DOHH2 (cell line): ENCODE data around the gene ANGPT4.

Experiments
- H3F3A ChIP-seq: fragments of 200-600 bp; sonication (generic), shearing (Covaris generic); 2 replicates; pipeline ENCODE4 v1.6.0; 2016; ENCODE audit warnings: antibody characterized with exemption, mild to moderate bottlenecking; ENCODE audit not compliant: control insufficient read depth, insufficient read depth
- H3K27ac ChIP-seq: fragments of 200-600 bp; sonication (generic); 2 replicates; pipeline ENCODE4 v1.5.1; 2014; ENCODE audit warnings: low read depth, mild to moderate bottlenecking, low read length, moderate library complexity
- H3K27me3 ChIP-seq: fragments of 200-600 bp; sonication (generic); 2 replicates; pipeline ENCODE4 v1.6.1; 2014; ENCODE audit warnings: mild to moderate bottlenecking, low read length, mixed read lengths; ENCODE audit not compliant: control insufficient read depth
- H3K36me3 ChIP-seq: fragments of 200-600 bp; sonication (generic); 2 replicates; pipeline ENCODE4 v1.6.1; 2014; ENCODE audit warnings: mild to moderate bottlenecking, low read length, moderate library complexity, mixed read lengths; ENCODE audit not compliant: control insufficient read depth
- H3K4me1 ChIP-seq: fragments of 200-600 bp; sonication (generic); 2 replicates; pipeline ENCODE4 v1.6.1; 2014; ENCODE audit warnings: mild to moderate bottlenecking, low read length, mixed read lengths; ENCODE audit not compliant: control insufficient read depth
- H3K4me2 ChIP-seq: fragments of 200-600 bp; sonication (generic); 2 replicates; pipeline ENCODE4 v1.6.0; 2014; ENCODE audit warnings: mild to moderate bottlenecking, low read length, moderate library complexity
- H3K4me3 ChIP-seq: fragments of 200-600 bp; sonication (generic); 2 replicates; pipeline ENCODE4 v1.5.1; 2014; ENCODE audit warnings: mild to moderate bottlenecking, low read length, mixed read lengths
- H3K79me2 ChIP-seq: fragments of 200-600 bp; sonication (generic); 2 replicates; pipeline ENCODE4 v1.6.1; 2014; ENCODE audit warnings: mild to moderate bottlenecking, low read length, mixed read lengths; ENCODE audit not compliant: control insufficient read depth
- H3K9me2 ChIP-seq: fragments of 200-600 bp; sonication (generic); replicated peaks from 2 replicates; pipeline ENCODE4 v1.6.1; 2014; ENCODE audit warnings: mild to moderate bottlenecking, low read length, mixed read lengths; ENCODE audit not compliant: control insufficient read depth
- H3K9me3 ChIP-seq: fragments of 200-600 bp; sonication (generic); 2 replicates; pipeline ENCODE4 v1.6.1; 2014; ENCODE audit warnings: antibody characterized with exemption, low read length, mixed read lengths; ENCODE audit not compliant: control insufficient read depth, insufficient read depth
- H4K20me1 ChIP-seq: fragments of 200-600 bp; sonication (generic); 2 replicates; pipeline ENCODE4 v1.6.0; 2014; ENCODE audit warnings: low read depth, mild to moderate bottlenecking, antibody characterized with exemption, low read length, moderate library complexity; ENCODE audit not compliant: control insufficient read depth, insufficient read depth
- CTCF ChIP-seq: fragments of 200-600 bp; sonication (generic); IDR thresholded peaks from one replicate; pipeline ENCODE4 v1.5.1; 2014; ENCODE audit warnings: antibody characterized with exemption, mild to moderate bottlenecking, low read depth, low read length; ENCODE audit not compliant: poor library complexity, severe bottlenecking
- EZH2phosphoT487 ChIP-seq: fragments of 200-600 bp; sonication (generic); IDR thresholded peaks from 2 replicates; pipeline ENCODE4 v1.6.1; 2017; ENCODE audit warnings: borderline replicate concordance, mild to moderate bottlenecking, antibody characterized with exemption, low read length, moderate library complexity, mixed read lengths

Gene ANGPT4

DNA sequence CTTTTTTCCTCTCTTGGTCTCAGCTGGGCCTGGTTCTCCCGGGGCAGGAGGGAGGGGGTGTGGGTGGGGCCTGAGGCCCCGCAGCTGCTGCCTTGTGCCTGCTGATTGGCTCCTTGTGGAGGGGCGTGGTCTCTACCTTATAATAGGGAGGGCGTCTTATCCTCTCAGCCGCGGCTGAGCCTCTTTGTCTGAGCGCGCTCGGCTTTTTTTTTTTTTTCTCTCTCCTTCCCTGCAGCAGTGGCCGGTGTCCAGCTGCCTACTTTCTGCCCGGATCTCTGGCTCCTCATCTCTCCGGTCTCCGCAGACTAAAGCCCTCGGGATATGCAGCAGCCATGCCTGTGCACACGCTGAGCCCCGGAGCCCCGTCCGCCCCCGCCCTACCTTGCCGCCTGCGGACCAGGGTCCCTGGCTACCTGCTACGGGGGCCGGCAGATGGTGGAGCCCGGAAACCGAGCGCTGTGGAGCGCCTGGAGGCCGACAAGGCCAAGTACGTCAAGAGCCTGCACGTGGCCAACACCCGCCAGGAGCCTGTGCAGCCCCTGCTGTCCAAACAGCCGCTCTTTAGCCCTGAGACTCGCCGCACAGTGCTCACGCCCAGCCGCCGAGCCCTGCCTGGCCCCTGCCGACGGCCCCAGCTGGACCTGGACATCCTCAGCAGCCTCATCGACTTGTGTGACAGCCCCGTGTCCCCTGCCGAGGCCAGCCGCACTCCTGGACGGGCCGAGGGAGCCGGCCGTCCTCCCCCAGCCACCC, 71.5 kb downstream of the ANGPT4 start:
- Histone ChIP-seq H3K27ac (peak overlapping the region; percentile 90), H3K4me1 (peaks cover 61% of the 10 kb centered on the region), H3K9me3 (no peaks in the 10 kb centered on the region), H3K27me3 (peaks cover 5% of the 10 kb centered on the region; the same call in 1 of the 2 replicates), H3K4me2 (peak overlapping the region; percentile 100), H3K9me2 (no peaks in the 10 kb centered on the region), H3K4me3 (peak overlapping the region; percentile 87), H3K79me2 (peaks cover 56% of the 10 kb centered on the region), H4K20me1 (peaks cover 4% of the 10 kb centered on the region; the same call in 1 of the 2 replicates), H3F3A (peaks cover 10% of the 10 kb centered on the region), H3K36me3 (peaks cover 22% of the 10 kb centered on the region)
- TF ChIP-seq EZH2phosphoT487, result no peak
- TF ChIP-seq CTCF, result no peak

- Histone ChIP-seq H3K4me1 (peaks cover 61% of the 10 kb centered on the region), H3K27ac (no peak overlapping the region), H3K27me3 (peaks cover 5% of the 10 kb centered on the region; the same call in 1 of the 2 replicates), H3K4me3 (peak overlapping the region; percentile 87; the same call in 1 of the 2 replicates), H3K9me2 (no peaks in the 10 kb centered on the region), H3K4me2 (peak overlapping the region; percentile 100), H3K9me3 (no peaks in the 10 kb centered on the region), H4K20me1 (peaks cover 4% of the 10 kb centered on the region; the same call in 1 of the 2 replicates), H3K79me2 (peaks cover 56% of the 10 kb centered on the region), H3F3A (peaks cover 10% of the 10 kb centered on the region), H3K36me3 (peaks cover 22% of the 10 kb centered on the region)
- TF ChIP-seq EZH2phosphoT487 (no peak), CTCF (no peak)
Measured at GRCh38 chr20:843912-844311, 72.2 kb downstream of the ANGPT4 start.

GRCh38 chr20:842547-842940, 73.6 kb downstream of the ANGPT4 start:
- no peak for TF ChIP-seq EZH2phosphoT487
- no peak for TF ChIP-seq CTCF
- peaks cover 17% of the 10 kb centered on the region for H3K36me3 ChIP-seq
- H3K9me2 ChIP-seq, result no peaks in the 10 kb centered on the region
- H3K27me3 ChIP-seq, result peaks cover 5% of the 10 kb centered on the region; the same call in 1 of the 2 replicates
- H3K27ac ChIP-seq, result no peak overlapping the region
- peaks cover 13% of the 10 kb centered on the region for H3F3A ChIP-seq
- H3K79me2 ChIP-seq, result peaks cover 48% of the 10 kb centered on the region
- no peak overlapping the region for H3K4me2 ChIP-seq
- H3K4me1 ChIP-seq, result peaks cover 52% of the 10 kb centered on the region
- H3K9me3 ChIP-seq, result no peaks in the 10 kb centered on the region
- no peak overlapping the region for H3K4me3 ChIP-seq
- peaks cover 4% of the 10 kb centered on the region; the same call in 1 of the 2 replicates for H4K20me1 ChIP-seq
